HepG2 (cell line): ENCODE data around the gene SALL2. TPM values are rescaled to one million over a fixed set of nuclear protein-coding genes. Genes with fewer than 3 reads are reported as not detected.
A peak's percentile ranks its signal among the peaks of the same experiment; 100 is the strongest.

Experiments used
- HMGA1 ChIP-seq: sonication (generic); formaldehyde crosslinking; conservative IDR thresholded peaks from 2 replicates; pipeline ENCODE4 v1.4.0; 2020; ENCODE audit warnings: missing genetic modification reagents
- HMGXB4 ChIP-seq, 2 experiments: sonication (generic) in 1 of 2; formaldehyde crosslinking in 1 of 2; IDR thresholded peaks; 2 replicates each; pipeline versions ENCODE4 v1.4.0 to v1.6.1; 2018 to 2020; ENCODE audit warnings: missing genetic modification reagents in 2 of 2, borderline replicate concordance in 1 of 2, low read depth in 1 of 2, mild to moderate bottlenecking in 1 of 2, missing biosample characterization in 1 of 2
- MIER2 ChIP-seq: IDR thresholded peaks from 2 replicates; pipeline ENCODE4 v1.6.1; 2016; ENCODE audit warnings: missing biosample characterization, missing genetic modification reagents
- NBN ChIP-seq: fragments of 450-650 bp; conservative IDR thresholded peaks from 2 replicates; pipeline ENCODE4 v1.6.1; 2017
- PLRG1 ChIP-seq: fragments of 450-650 bp; conservative IDR thresholded peaks from 2 replicates; pipeline ENCODE4 v1.6.1; 2016
- SALL1 ChIP-seq: sonication (generic); formaldehyde crosslinking; IDR thresholded peaks from 2 replicates; pipeline ENCODE4 v1.8.0; 2022; ENCODE audit warnings: mild to moderate bottlenecking, missing genetic modification reagents
- TCF12 ChIP-seq, 2 experiments: fragments of 450-650 bp in 1 of 2; sonication (generic) in 1 of 2; formaldehyde crosslinking in 1 of 2; IDR thresholded peaks; 2 replicates each; pipeline versions ENCODE4 v1.6.1 to v1.8.0; 2017 to 2022; ENCODE audit warnings: antibody characterized with exemption in 1 of 2, mild to moderate bottlenecking in 1 of 2, missing genetic modification reagents in 1 of 2, moderate library complexity in 1 of 2
- ZBTB2 ChIP-seq: sonication (generic); formaldehyde crosslinking; IDR thresholded peaks from 2 replicates; pipeline ENCODE4 v1.8.0; 2022; ENCODE audit warnings: low read depth, missing genetic modification reagents
- ZNF232 ChIP-seq: sonication (generic); formaldehyde crosslinking; IDR thresholded peaks from 2 replicates; pipeline ENCODE4 v1.4.0; 2020; ENCODE audit warnings: missing genetic modification reagents, borderline replicate concordance
- ZNF260 ChIP-seq: sonication (generic); formaldehyde crosslinking; IDR thresholded peaks from 2 replicates; pipeline ENCODE4 v1.4.0; 2020; ENCODE audit warnings: missing genetic modification reagents, low read depth, mild to moderate bottlenecking, borderline replicate concordance
- ZNF563 ChIP-seq: sonication (generic); formaldehyde crosslinking; IDR thresholded peaks from 2 replicates; pipeline ENCODE4 v1.8.0; 2022; ENCODE audit warnings: mild to moderate bottlenecking, moderate library complexity, missing genetic modification reagents
- ZNF891 ChIP-seq: sonication (generic); formaldehyde crosslinking; IDR thresholded peaks from 2 replicates; pipeline ENCODE4 v1.5.0; 2020; ENCODE audit warnings: mild to moderate bottlenecking, missing genetic modification reagents
- ZSCAN12 ChIP-seq: sonication (generic); formaldehyde crosslinking; IDR thresholded peaks from 2 replicates; pipeline ENCODE4 v1.9.0; 2021; ENCODE audit warnings: mild to moderate bottlenecking, missing genetic modification reagents
- polyA plus RNA-seq, 8 experiments: library from polyadenylated mRNA; depleted of rRNA in 3 of 8; stranded (reverse) in 7 of 8; unstranded in 1 of 8; fragments of >200 nt; fragmentation: Illumina TruSeq in 4 of 8; extraction: Trizol in 4 of 8; gene quantifications; 2 replicates each; pipeline versions ENCODE4 v1.2.1 to v1.2.3, GENCODE V29; 2011 to 2016; ENCODE audit warnings: low read depth in 4 of 8, missing spikeins in 1 of 8, mixed read lengths in 1 of 8; ENCODE audit not compliant: insufficient read depth in 1 of 8
- total RNA-seq, 5 experiments: library from RNA; depleted of rRNA; stranded (reverse); fragments of >200 nt; fragmentation: Illumina TruSeq; extraction: Trizol; gene quantifications; 2 replicates each; pipeline ENCODE4 v1.2.3, GENCODE V29; 2016; ENCODE audit warnings: low read depth in 1 of 5
- TF ChIP-seq, protein P1 (sequence below): sonication (generic); formaldehyde crosslinking; IDR thresholded peaks from 2 replicates; pipeline ENCODE4 v1.8.1; 2023; ENCODE audit warnings: missing genetic modification reagents, inconsistent platforms, borderline replicate concordance
- TF ChIP-seq, protein P2 (sequence below): sonication (generic); formaldehyde crosslinking; IDR thresholded peaks from 2 replicates; pipeline ENCODE4 v1.9.0; 2021; ENCODE audit warnings: missing genetic modification reagents, borderline replicate concordance
- TF ChIP-seq, protein P3 (sequence below), 2 experiments: fragments of 450-650 bp in 1 of 2; sonication (generic) in 1 of 2; formaldehyde crosslinking; IDR thresholded peaks; 2 replicates each; pipeline versions ENCODE4 v1.5.0 to v1.8.0; 2020 to 2022; ENCODE audit warnings: mild to moderate bottlenecking in 1 of 2, missing genetic modification reagents in 1 of 2
- TF ChIP-seq, protein P4 (sequence below): sonication (generic); formaldehyde crosslinking; IDR thresholded peaks from 2 replicates; pipeline ENCODE4 v1.5.1; 2020; ENCODE audit warnings: missing genetic modification reagents, mild to moderate bottlenecking, borderline replicate concordance

The SALL2 gene
- total and polyA plus RNA-seq, 2 of the 13 experiments (the other 11 are each of a cell fraction or from before 2014, with no cell fraction given), result 4.9 to 5.8 TPM

GRCh38 chr14:21476925-21477681, 49.0 kb downstream of the SALL2 start, which contains the start of the genes RAB2B and TOX4 (continued):
- TF ChIP-seq HMGXB4 (CRISPR knock-in tag; IDR thresholded peaks at IDR 0.05; ENCODE audit: borderline replicate concordance in 1 of 2, low read depth in 1 of 2) (peak; percentile 86 to 97; a peak in 3 of 4 replicates), HMGA1 (CRISPR knock-in tag) (no peak), MIER2 (peak; percentile 74), ZNF891 (CRISPR knock-in tag) (peak; percentile 74; the same call in 1 of the 2 replicates), ZNF232 (CRISPR knock-in tag) (peak; percentile 80; the same call in 1 of the 2 replicates), TCF12 (IDR thresholded peaks at IDR 0.05) (no peak), TCF12 (CRISPR knock-in tag; IDR thresholded peaks at IDR 0.05) (no peak), PLRG1 (no peak), ZNF563 (peak; percentile 94), SALL1 (peak; percentile 93), ZBTB2 (peak; percentile 83), ZNF260 (CRISPR knock-in tag) (no peak; the same call in 1 of the 2 replicates), ZSCAN12 (CRISPR knock-in tag) (no peak), NBN (no peak)
- TF ChIP-seq, protein P1, sequence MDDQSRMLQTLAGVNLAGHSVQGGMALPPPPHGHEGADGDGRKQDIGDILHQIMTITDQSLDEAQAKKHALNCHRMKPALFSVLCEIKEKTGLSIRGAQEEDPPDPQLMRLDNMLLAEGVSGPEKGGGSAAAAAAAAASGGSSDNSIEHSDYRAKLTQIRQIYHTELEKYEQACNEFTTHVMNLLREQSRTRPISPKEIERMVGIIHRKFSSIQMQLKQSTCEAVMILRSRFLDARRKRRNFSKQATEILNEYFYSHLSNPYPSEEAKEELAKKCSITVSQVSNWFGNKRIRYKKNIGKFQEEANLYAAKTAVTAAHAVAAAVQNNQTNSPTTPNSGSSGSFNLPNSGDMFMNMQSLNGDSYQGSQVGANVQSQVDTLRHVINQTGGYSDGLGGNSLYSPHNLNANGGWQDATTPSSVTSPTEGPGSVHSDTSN (CRISPR knock-in tag), result peak; percentile 77
- TF ChIP-seq, protein P2, sequence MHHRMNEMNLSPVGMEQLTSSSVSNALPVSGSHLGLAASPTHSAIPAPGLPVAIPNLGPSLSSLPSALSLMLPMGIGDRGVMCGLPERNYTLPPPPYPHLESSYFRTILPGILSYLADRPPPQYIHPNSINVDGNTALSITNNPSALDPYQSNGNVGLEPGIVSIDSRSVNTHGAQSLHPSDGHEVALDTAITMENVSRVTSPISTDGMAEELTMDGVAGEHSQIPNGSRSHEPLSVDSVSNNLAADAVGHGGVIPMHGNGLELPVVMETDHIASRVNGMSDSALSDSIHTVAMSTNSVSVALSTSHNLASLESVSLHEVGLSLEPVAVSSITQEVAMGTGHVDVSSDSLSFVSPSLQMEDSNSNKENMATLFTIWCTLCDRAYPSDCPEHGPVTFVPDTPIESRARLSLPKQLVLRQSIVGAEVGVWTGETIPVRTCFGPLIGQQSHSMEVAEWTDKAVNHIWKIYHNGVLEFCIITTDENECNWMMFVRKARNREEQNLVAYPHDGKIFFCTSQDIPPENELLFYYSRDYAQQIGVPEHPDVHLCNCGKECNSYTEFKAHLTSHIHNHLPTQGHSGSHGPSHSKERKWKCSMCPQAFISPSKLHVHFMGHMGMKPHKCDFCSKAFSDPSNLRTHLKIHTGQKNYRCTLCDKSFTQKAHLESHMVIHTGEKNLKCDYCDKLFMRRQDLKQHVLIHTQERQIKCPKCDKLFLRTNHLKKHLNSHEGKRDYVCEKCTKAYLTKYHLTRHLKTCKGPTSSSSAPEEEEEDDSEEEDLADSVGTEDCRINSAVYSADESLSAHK (CRISPR knock-in tag), result no peak
- TF ChIP-seq, protein P3, sequence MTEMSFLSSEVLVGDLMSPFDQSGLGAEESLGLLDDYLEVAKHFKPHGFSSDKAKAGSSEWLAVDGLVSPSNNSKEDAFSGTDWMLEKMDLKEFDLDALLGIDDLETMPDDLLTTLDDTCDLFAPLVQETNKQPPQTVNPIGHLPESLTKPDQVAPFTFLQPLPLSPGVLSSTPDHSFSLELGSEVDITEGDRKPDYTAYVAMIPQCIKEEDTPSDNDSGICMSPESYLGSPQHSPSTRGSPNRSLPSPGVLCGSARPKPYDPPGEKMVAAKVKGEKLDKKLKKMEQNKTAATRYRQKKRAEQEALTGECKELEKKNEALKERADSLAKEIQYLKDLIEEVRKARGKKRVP (CRISPR knock-in tag; IDR thresholded peaks at IDR 0.05), result peak in 1 of 2 experiments; percentile 67; a peak in 2 of 4 replicates
- TF ChIP-seq, protein P4, sequence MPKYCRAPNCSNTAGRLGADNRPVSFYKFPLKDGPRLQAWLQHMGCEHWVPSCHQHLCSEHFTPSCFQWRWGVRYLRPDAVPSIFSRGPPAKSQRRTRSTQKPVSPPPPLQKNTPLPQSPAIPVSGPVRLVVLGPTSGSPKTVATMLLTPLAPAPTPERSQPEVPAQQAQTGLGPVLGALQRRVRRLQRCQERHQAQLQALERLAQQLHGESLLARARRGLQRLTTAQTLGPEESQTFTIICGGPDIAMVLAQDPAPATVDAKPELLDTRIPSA (CRISPR knock-in tag), result no peak
